Stomach (tissue), 4 donors: ENCODE data around the gene OMP.

Experiments used
- EP300 ChIP-seq: sonication (generic); formaldehyde crosslinking; IDR thresholded peaks from one replicate; pipeline ENCODE4 v1.6.1; 2017; ENCODE audit warnings: antibody characterized with exemption
- POLR2A ChIP-seq, 4 donors: fragments of 450-650 bp; IDR thresholded peaks; one replicate each; pipeline ENCODE4 v1.6.1; 2016; ENCODE audit warnings: antibody characterized with exemption in 4 of 4, control low read depth in 2 of 4, mild to moderate bottlenecking in 1 of 4, moderate library complexity in 1 of 4
- POLR2AphosphoS5 ChIP-seq, 3 donors: sonication (generic); formaldehyde crosslinking; IDR thresholded peaks; one replicate each; pipeline ENCODE4 v1.6.1; 2016; ENCODE audit warnings: antibody characterized with exemption in 3 of 3
- TF ChIP-seq, protein P1 (sequence below), 7 experiments: fragments of 450-650 bp in 4 of 7; fragments of 200-600 bp in 3 of 7; sonication (generic) in 3 of 7; IDR thresholded peaks; one replicate each; pipeline ENCODE4 v1.5.1; 2016 to 2019; ENCODE audit warnings: antibody characterized with exemption in 7 of 7, control low read depth in 2 of 7, mild to moderate bottlenecking in 1 of 7

DNA sequence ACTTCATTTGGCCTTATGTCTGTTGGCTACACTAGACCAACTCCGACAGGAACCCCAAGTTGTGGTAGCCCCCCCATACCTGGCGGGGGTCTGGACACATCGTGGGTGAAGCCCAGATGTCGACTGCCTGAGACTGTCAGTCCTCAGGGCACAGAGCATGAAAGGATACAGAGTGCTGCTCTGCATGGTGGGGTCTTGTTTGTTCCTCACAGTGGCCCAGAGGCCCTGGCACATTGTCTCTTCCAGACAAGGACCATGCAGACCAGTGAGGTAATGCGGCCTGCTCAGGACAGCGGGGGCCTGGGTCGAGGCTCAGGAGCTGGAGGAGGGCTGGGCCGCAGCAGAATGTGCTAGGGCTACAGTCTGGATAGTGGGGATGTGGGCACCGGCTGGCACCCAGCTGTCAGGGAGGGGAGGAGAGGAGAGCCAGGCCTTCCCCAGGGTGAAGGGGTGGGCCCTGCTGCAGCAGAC, 21.2 kb upstream of the OMP start:
- TF ChIP-seq POLR2A (IDR thresholded peaks at IDR 0.05) = no peak
- TF ChIP-seq, protein P1, sequence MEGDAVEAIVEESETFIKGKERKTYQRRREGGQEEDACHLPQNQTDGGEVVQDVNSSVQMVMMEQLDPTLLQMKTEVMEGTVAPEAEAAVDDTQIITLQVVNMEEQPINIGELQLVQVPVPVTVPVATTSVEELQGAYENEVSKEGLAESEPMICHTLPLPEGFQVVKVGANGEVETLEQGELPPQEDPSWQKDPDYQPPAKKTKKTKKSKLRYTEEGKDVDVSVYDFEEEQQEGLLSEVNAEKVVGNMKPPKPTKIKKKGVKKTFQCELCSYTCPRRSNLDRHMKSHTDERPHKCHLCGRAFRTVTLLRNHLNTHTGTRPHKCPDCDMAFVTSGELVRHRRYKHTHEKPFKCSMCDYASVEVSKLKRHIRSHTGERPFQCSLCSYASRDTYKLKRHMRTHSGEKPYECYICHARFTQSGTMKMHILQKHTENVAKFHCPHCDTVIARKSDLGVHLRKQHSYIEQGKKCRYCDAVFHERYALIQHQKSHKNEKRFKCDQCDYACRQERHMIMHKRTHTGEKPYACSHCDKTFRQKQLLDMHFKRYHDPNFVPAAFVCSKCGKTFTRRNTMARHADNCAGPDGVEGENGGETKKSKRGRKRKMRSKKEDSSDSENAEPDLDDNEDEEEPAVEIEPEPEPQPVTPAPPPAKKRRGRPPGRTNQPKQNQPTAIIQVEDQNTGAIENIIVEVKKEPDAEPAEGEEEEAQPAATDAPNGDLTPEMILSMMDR (IDR thresholded peaks at IDR 0.05) = no peak
- TF ChIP-seq POLR2AphosphoS5 (IDR thresholded peaks at IDR 0.05) = no peak
- TF ChIP-seq EP300 = no peak
